ENCODE data around the gene SYK.

GRCh38 chr9:90857855-90858254 is 56.2 kb downstream of the SYK start:
- TF ChIP-seq, protein P1, sequence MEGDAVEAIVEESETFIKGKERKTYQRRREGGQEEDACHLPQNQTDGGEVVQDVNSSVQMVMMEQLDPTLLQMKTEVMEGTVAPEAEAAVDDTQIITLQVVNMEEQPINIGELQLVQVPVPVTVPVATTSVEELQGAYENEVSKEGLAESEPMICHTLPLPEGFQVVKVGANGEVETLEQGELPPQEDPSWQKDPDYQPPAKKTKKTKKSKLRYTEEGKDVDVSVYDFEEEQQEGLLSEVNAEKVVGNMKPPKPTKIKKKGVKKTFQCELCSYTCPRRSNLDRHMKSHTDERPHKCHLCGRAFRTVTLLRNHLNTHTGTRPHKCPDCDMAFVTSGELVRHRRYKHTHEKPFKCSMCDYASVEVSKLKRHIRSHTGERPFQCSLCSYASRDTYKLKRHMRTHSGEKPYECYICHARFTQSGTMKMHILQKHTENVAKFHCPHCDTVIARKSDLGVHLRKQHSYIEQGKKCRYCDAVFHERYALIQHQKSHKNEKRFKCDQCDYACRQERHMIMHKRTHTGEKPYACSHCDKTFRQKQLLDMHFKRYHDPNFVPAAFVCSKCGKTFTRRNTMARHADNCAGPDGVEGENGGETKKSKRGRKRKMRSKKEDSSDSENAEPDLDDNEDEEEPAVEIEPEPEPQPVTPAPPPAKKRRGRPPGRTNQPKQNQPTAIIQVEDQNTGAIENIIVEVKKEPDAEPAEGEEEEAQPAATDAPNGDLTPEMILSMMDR (IDR thresholded peaks at IDR 0.05), result no peak
- TF ChIP-seq POLR2AphosphoS5 (IDR thresholded peaks at IDR 0.05; ENCODE audit: low read depth, low read length) (no peak), SIN3A (IDR thresholded peaks at IDR 0.05; ENCODE audit: borderline replicate concordance, insufficient read depth, low read depth, low read length) (no peak)
